Measurements from ENCODE around the gene NINJ1. TPM values are rescaled to one million over a fixed set of nuclear protein-coding genes. Genes with fewer than 3 reads are reported as not detected.

NINJ1 gene
- total and polyA plus RNA-seq, 2 of the 13 experiments (the other 11 are each of a cell fraction or from before 2014, with no cell fraction given): 81.2 to 92.1 TPM

- TF ChIP-seq TIGD3 (CRISPR knock-in tag; IDR thresholded peaks at IDR 0.05; ENCODE audit: borderline replicate concordance): 0 out of 2 replicates have a peak, but pooled peaks have one; percentile 29
- no peak for TF ChIP-seq ISX (CRISPR knock-in tag; conservative IDR thresholded peaks at IDR 0.05)
- no peak for TF ChIP-seq MLXIP (CRISPR knock-in tag; IDR thresholded peaks at IDR 0.05; ENCODE audit: borderline replicate concordance)
- TF ChIP-seq KDM2A (CRISPR knock-in tag; IDR thresholded peaks at IDR 0.05; ENCODE audit: borderline replicate concordance, low read depth): peak; percentile 63
- TF ChIP-seq TRIM24 (CRISPR knock-in tag; IDR thresholded peaks at IDR 0.05): no peak
- TF ChIP-seq ZKSCAN8 (CRISPR knock-in tag; IDR thresholded peaks at IDR 0.05; ENCODE audit: borderline replicate concordance): peak; percentile 75; the same call in 1 of the 2 replicates
- no peak for TF ChIP-seq CEBPZ (IDR thresholded peaks at IDR 0.05; ENCODE audit: low read length)
- 0 out of 2 replicates have a peak, but pooled peaks have one; percentile 73 for TF ChIP-seq MEIS1 (CRISPR knock-in tag; IDR thresholded peaks at IDR 0.05; ENCODE audit: borderline replicate concordance)
- peak; percentile 81; the same call in 1 of the 2 replicates for TF ChIP-seq YEATS2 (CRISPR knock-in tag; IDR thresholded peaks at IDR 0.05; ENCODE audit: borderline replicate concordance)
- no peak for TF ChIP-seq RFX3 (CRISPR knock-in tag; IDR thresholded peaks at IDR 0.05)
- TF ChIP-seq ZNF841 (CRISPR knock-in tag; IDR thresholded peaks at IDR 0.05; ENCODE audit: borderline replicate concordance): no peak
- TF ChIP-seq FIP1L1 (IDR thresholded peaks at IDR 0.05; ENCODE audit: borderline replicate concordance, insufficient read depth, low read depth, low read length): no peak
- peak; percentile 22; the same call in 1 of the 2 replicates for TF ChIP-seq MXD4 (CRISPR knock-in tag; IDR thresholded peaks at IDR 0.05)
- TF ChIP-seq ZNF260 (CRISPR knock-in tag; IDR thresholded peaks at IDR 0.05; ENCODE audit: borderline replicate concordance, low read depth): no peak
- TF ChIP-seq NFIB (CRISPR knock-in tag; IDR thresholded peaks at IDR 0.05; ENCODE audit: borderline replicate concordance): no peak
- TF ChIP-seq CSRNP1 (CRISPR knock-in tag; IDR thresholded peaks at IDR 0.05): no peak
- TF ChIP-seq PTBP1 (IDR thresholded peaks at IDR 0.05; ENCODE audit: low read depth, low read length, poor library complexity, severe bottlenecking): no peak
- peak; percentile 72; the same call in 1 of the 2 replicates for TF ChIP-seq ZBTB20 (CRISPR knock-in tag; IDR thresholded peaks at IDR 0.05; ENCODE audit: borderline replicate concordance, low read depth)
- TF ChIP-seq MBNL3 (CRISPR knock-in tag; conservative IDR thresholded peaks at IDR 0.05): no peak
Observed at GRCh38 chr9:93112116-93112863, 21.8 kb downstream of the NINJ1 start (continued).
